IMR-90 (cell line): ENCODE measurements around the gene IHH. TPM values are rescaled to one million over a fixed set of nuclear protein-coding genes. Genes with fewer than 3 reads are reported as not detected.
A peak's percentile ranks its signal among the peaks of the same experiment; 100 is the strongest.

Experiments used
- ATAC-seq: fragments of 200-7000 bp; cut with Tn5 transposase; 2 replicates; pipeline ENCODE4 v1.9.1; 2020; ENCODE audit warnings: low read depth, mild to moderate bottlenecking, moderate library complexity
- BruUV-seq: library from RNA; stranded (reverse); fragments of 400-500 nt; replicated peaks from 2 replicates; lab custom pipeline; 2021; lab: Mats Ljungman, UMichigan
- CTCF ChIA-PET: fragments of 300-600 bp; formaldehyde crosslinking; extraction: SDS; loops from one replicate; lab custom pipeline; 2021; ENCODE audit warnings: antibody characterized with exemption; lab: Yijun Ruan, JAX
- POLR2A ChIA-PET: fragments of 300-600 bp; sonication (Branson Sonifier 250); formaldehyde crosslinking; loops from one replicate; lab custom pipeline; 2022; ENCODE audit warnings: antibody characterized with exemption; ENCODE audit not compliant: unreplicated experiment; lab: Charles Lee
- DNase-seq: peaks from one replicate; pipeline ENCODE4 v3.0.0; 2013
- H2AFZ ChIP-seq: replicated peaks from 2 replicates; pipeline ENCODE3; 2013; ENCODE audit warnings: low read length, mild to moderate bottlenecking; ENCODE audit not compliant: poor library complexity
- H2AK5ac ChIP-seq: 2 replicates; pipeline ENCODE4 v1.6.1; 2013; ENCODE audit warnings: low read depth, low read length, inconsistent platforms
- H2AK9ac ChIP-seq: replicated peaks from 2 replicates; pipeline ENCODE3; 2013; ENCODE audit warnings: mild to moderate bottlenecking, low read depth, low read length, moderate library complexity; ENCODE audit not compliant: poor library complexity
- H2BK120ac ChIP-seq: 2 replicates; pipeline ENCODE4 v1.6.1; 2013; ENCODE audit warnings: low read depth, low read length, inconsistent platforms
- H2BK15ac ChIP-seq: 3 replicates; pipeline ENCODE4 v1.6.1; 2013; ENCODE audit warnings: low read depth, low read length, inconsistent platforms
- H2BK20ac ChIP-seq: 2 replicates; pipeline ENCODE4 v1.6.1; 2013; ENCODE audit warnings: low read depth, mild to moderate bottlenecking, inconsistent platforms, low read length, moderate library complexity
- H2BK5ac ChIP-seq: 2 replicates; pipeline ENCODE4 v1.6.1; 2013; ENCODE audit warnings: mild to moderate bottlenecking, low read depth, low read length, inconsistent platforms; ENCODE audit not compliant: poor library complexity, severe bottlenecking
- H3K14ac ChIP-seq: replicated peaks from 2 replicates; pipeline ENCODE4 v1.6.1; 2013; ENCODE audit warnings: low read depth, low read length, inconsistent platforms
- H3K18ac ChIP-seq: 2 replicates; pipeline ENCODE4 v1.6.1; 2013; ENCODE audit warnings: low read depth, low read length, control low read depth
- H3K23ac ChIP-seq: 2 replicates; pipeline ENCODE4 v1.6.1; 2013; ENCODE audit warnings: low read depth, low read length, inconsistent platforms
- H3K27ac ChIP-seq: 2 replicates; pipeline ENCODE4 v1.5.1; 2013; ENCODE audit warnings: mild to moderate bottlenecking, control low read depth, low read length; ENCODE audit not compliant: insufficient read depth
- H3K27me3 ChIP-seq: 2 replicates; pipeline ENCODE4 v1.6.1; 2013; ENCODE audit warnings: low read length; ENCODE audit not compliant: control insufficient read depth, insufficient read depth
- H3K36me3 ChIP-seq: 2 replicates; pipeline ENCODE4 v1.6.1; 2013; ENCODE audit warnings: low read length, mixed read lengths; ENCODE audit not compliant: control insufficient read depth, insufficient read depth
- H3K4ac ChIP-seq: 2 replicates; pipeline ENCODE4 v1.6.1; 2013; ENCODE audit warnings: low read depth, low read length, inconsistent platforms
- H3K4me1 ChIP-seq: 2 replicates; pipeline ENCODE4 v1.6.1; 2013; ENCODE audit warnings: low read length, mixed read lengths; ENCODE audit not compliant: control insufficient read depth, insufficient read depth
- H3K4me2 ChIP-seq: 2 replicates; pipeline ENCODE4 v1.6.1; 2013; ENCODE audit warnings: low read depth, mild to moderate bottlenecking, control low read depth, low read length, moderate library complexity
- H3K4me3 ChIP-seq: 2 replicates; pipeline ENCODE4 v1.5.1; 2013; ENCODE audit warnings: low read depth, mild to moderate bottlenecking, control low read depth, low read length, moderate library complexity; ENCODE audit not compliant: insufficient read depth
- H3K56ac ChIP-seq: 2 replicates; pipeline ENCODE4 v1.6.1; 2013; ENCODE audit warnings: low read length, inconsistent platforms; ENCODE audit not compliant: insufficient read depth; ENCODE audit errors: extremely low read depth
- H3K79me1 ChIP-seq, 2 experiments: 2 replicates each; pipeline ENCODE4 v1.6.1; 2013; ENCODE audit warnings: low read length in 2 of 2, inconsistent platforms in 1 of 2, low read depth in 1 of 2
- H3K9ac ChIP-seq: 2 replicates; pipeline ENCODE4 v1.6.1; 2013; ENCODE audit warnings: low read depth, low read length, control low read depth
- H3K9me1 ChIP-seq: 2 replicates; pipeline ENCODE4 v1.6.1; 2013; ENCODE audit warnings: low read length, inconsistent platforms; ENCODE audit not compliant: insufficient read depth
- H3K9me3 ChIP-seq: 2 replicates; pipeline ENCODE4 v1.6.1; 2013; ENCODE audit warnings: low read length; ENCODE audit not compliant: control insufficient read depth, insufficient read depth
- H4K20me1 ChIP-seq: 2 replicates; pipeline ENCODE4 v1.6.1; 2013; ENCODE audit warnings: low read length, inconsistent platforms; ENCODE audit not compliant: insufficient read depth
- H4K5ac ChIP-seq: 2 replicates; pipeline ENCODE4 v1.6.1; 2013; ENCODE audit warnings: mild to moderate bottlenecking, low read depth, low read length, control low read depth
- H4K8ac ChIP-seq, 2 experiments: 2 replicates each; pipeline ENCODE4 v1.6.1; 2013; ENCODE audit warnings: low read depth in 2 of 2, low read length in 2 of 2, control low read depth in 1 of 2, inconsistent platforms in 1 of 2
- H4K91ac ChIP-seq: 2 replicates; pipeline ENCODE4 v1.6.1; 2013; ENCODE audit warnings: low read depth, low read length, inconsistent platforms; ENCODE audit not compliant: insufficient read depth
- CEBPB ChIP-seq: IDR thresholded peaks from 2 replicates; pipeline ENCODE4 v1.6.1; 2012; ENCODE audit warnings: low read depth, low read length, improper control_type of control experiment
- RFX5 ChIP-seq: IDR thresholded peaks from 2 replicates; pipeline ENCODE4 v1.8.0; 2012; ENCODE audit warnings: low read depth, mild to moderate bottlenecking, low read length, moderate library complexity
- WGBS, 2 experiments: methylation state at CpG; one replicate each; pipeline versions ENCODE4 v1.1.5 to v1.1.7; 2013; ENCODE audit warnings: missing lambda C conversion rate in 2 of 2; ENCODE audit not compliant: insufficient read length in 1 of 2; ENCODE audit errors: extremely low coverage in 2 of 2; 5-methylcytosine and 5-hydroxymethylcytosine counted together
- dilution Hi-C: fragments of 300-500 bp; cut with HindIII; formaldehyde crosslinking; loops from one replicate; pipeline ENCODE4 v1.14.3; 2018; ENCODE audit warnings: low sequenced_read_pairs; ENCODE audit not compliant: unreplicated experiment
- in situ Hi-C: fragments of 300-500 bp; cut with MboI; formaldehyde crosslinking; loops from 3 replicates; pipeline ENCODE4 v1.14.3; 2019; ENCODE audit warnings: low sequenced_read_pairs, inconsistent platforms, mixed read lengths
- intact Hi-C: fragments of 100-400 bp; cut with micrococcal nuclease; formaldehyde crosslinking; loops from 2 replicates; pipeline ENCODE4 v1.10.0; 2022
- polyA plus RNA-seq, 3 experiments: library from polyadenylated mRNA; depleted of rRNA; stranded (reverse); fragments of >200 nt; gene quantifications; 2 replicates each; pipeline ENCODE4 v1.2.3, GENCODE V29; 2012; ENCODE audit warnings: low replicate concordance in 1 of 3
- total RNA-seq: library from RNA; depleted of rRNA; stranded (reverse); fragments of >200 nt; gene quantifications from 2 replicates; pipeline ENCODE4 v1.2.3, GENCODE V29; 2012

Gene IHH
- total and polyA plus RNA-seq, 2 of the 4 experiments (the other 2 are of a cell fraction) = not detected

DNA sequence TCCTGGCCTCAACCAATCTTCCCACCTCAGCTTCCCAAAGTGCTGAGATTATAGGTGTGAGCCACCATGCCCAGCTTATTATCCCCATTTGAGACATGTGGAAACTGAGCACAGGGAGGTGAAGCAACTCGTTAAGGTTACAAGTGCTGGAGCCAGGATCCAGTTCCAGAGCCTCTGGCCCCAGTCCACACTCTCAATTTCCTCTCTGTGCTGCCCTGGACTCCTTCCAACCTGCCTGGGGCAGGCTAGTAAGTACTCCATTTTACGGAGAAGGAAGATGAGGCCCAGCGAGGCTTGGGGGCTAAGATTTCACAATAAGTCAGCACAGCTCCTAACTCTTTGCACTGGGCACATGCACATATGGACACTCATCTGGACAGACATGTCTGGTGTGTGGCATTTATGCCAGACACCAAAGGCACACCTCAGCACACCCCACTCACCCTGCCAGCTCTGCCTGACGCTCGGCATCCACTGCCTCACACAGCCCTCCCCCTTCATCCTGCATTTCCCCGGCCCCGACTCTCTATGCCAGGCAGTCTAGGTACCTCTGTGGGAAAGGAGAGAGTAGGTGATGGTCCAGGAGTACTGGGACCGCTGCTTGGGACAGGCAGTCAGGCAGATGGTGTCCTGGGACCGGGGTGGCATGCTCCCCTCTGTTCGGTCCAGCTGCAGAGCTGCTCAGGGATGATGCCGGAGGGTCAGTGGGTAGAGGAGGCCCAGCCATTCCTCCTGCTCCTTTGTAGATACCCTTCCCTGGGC lies 39.9 kb downstream of the IHH start:
- Histone ChIP-seq H4K20me1 (no peaks in the 10 kb centered on the region), H2BK5ac (no peak overlapping the region), H2BK15ac (no peak overlapping the region), H2BK20ac (no peak overlapping the region), H3K4me1 (no peaks in the 10 kb centered on the region), H3K23ac (no peak overlapping the region), H3K18ac (no peak overlapping the region), H4K5ac (no peak overlapping the region), H3K14ac (no peak overlapping the region), H3K4me3 (no peak overlapping the region), H3K4me2 (no peak overlapping the region), H3K56ac (no peak overlapping the region), H2AFZ (no peak overlapping the region), H4K8ac (no peak overlapping the region), H4K91ac (no peak overlapping the region), H2AK5ac (no peak overlapping the region), H2BK120ac (no peak overlapping the region), H3K9ac (no peak overlapping the region), H3K79me1 (no peaks in the 10 kb centered on the region), H3K9me1 (no peaks in the 10 kb centered on the region), H3K4ac (no peak overlapping the region), H3K27ac (no peak overlapping the region), H3K27me3 (peaks cover 79% of the 10 kb centered on the region), H3K9me3 (no peaks in the 10 kb centered on the region), H2AK9ac (no peak overlapping the region), H3K36me3 (no peaks in the 10 kb centered on the region)
- ChIA-PET CTCF (no interaction called here), POLR2A (no interaction called here)
- BruUV-seq = no TSS peak
- dilution Hi-C loops = no loop called here
- 43% methylated on average over 4 of the region's 11 CpGs; no CpG with 5 or more reads in 1 of the 2 experiments for WGBS, 2 experiments
- no peak for ATAC-seq
- in situ Hi-C loops = no loop called here
- intact Hi-C loops = no loop called here
- TF ChIP-seq CEBPB (peak; percentile 42; the same call in 1 of the 2 replicates), RFX5 (no peak)
- DNase-seq = no peak
